ENCODE results near the gene PSKH1. TPM values are rescaled to one million over a fixed set of nuclear protein-coding genes. Genes with fewer than 3 reads are reported as not detected.

PSKH1 gene
- total and polyA plus RNA-seq, 9 of the 15 experiments (the other 6 are each of a cell fraction or from before 2014, with no cell fraction given) = 0.96 to 20.9 (median 9.4) TPM

GRCh38 chr16:67873435-67874370 is 19.4 kb upstream of the PSKH1 start:
- peak; percentile 67 for FAIRE-seq
- H3K36me3 ChIP-seq (ENCODE audit: control insufficient read depth, insufficient read depth, low read length) = peaks cover 79% of the 10 kb centered on the region; the same call in 2 of the 3 replicates
- TSS peak; percentile 55 for BruUV-seq (replicated peaks)
- H4K20me1 ChIP-seq (replicated peaks; ENCODE audit: control insufficient read depth, insufficient read depth, low read length) = peaks cover 14% of the 10 kb centered on the region
- peak; percentile 19 for ATAC-seq
- TF ChIP-seq ZNF140 (CRISPR knock-in tag; IDR thresholded peaks at IDR 0.05) (no peak), PHB2 (IDR thresholded peaks at IDR 0.05; ENCODE audit: low read depth) (no peak), NR2C1 (IDR thresholded peaks at IDR 0.05) (no peak), NR2C1 (tag; IDR thresholded peaks at IDR 0.05) (no peak), CHD4 (IDR thresholded peaks at IDR 0.05; ENCODE audit: insufficient read depth, insufficient replicate concordance, low read depth, low read length, poor library complexity, severe bottlenecking) (no peak), KDM2B (CRISPR knock-in tag; IDR thresholded peaks at IDR 0.05) (no peak), NRF1 (conservative IDR thresholded peaks at IDR 0.05 in 1 of 2, IDR thresholded peaks at IDR 0.05 in 1 of 2) (peak in 1 of 2 experiments; percentile 3; a peak in 1 of 4 replicates), GATA2 (CRISPR knock-in tag; IDR thresholded peaks at IDR 0.05) (no peak), KHSRP (IDR thresholded peaks at IDR 0.05) (no peak), MAX (CRISPR knock-in tag; IDR thresholded peaks at IDR 0.05) (peak; percentile 32; the same call in 1 of the 2 replicates), ETS1 (conservative IDR thresholded peaks at IDR 0.05; ENCODE audit: control insufficient read depth, low read depth, low read length) (peak; percentile 10; the same call in 1 of the 2 replicates), RBM15 (IDR thresholded peaks at IDR 0.05; ENCODE audit: insufficient read depth, low read length) (no peak), ASH1L (IDR thresholded peaks at IDR 0.05; ENCODE audit: borderline replicate concordance, low read depth, partially characterized antibody) (no peak), ZNF57 (CRISPR knock-in tag; IDR thresholded peaks at IDR 0.05) (no peak), HDAC1 (IDR thresholded peaks at IDR 0.05) (peak in 1 of 2 experiments; percentile 11; a peak in 1 of 4 replicates), ZNF316 (IDR thresholded peaks at IDR 0.05) (no peak), RFX1 (IDR thresholded peaks at IDR 0.05) (no peak), SIN3A (IDR thresholded peaks at IDR 0.05; ENCODE audit: borderline replicate concordance in 2 of 2, control insufficient read depth in 1 of 2, low read depth in 2 of 2, low read length in 2 of 2) (0 out of 4 replicates have a peak, but pooled peaks of 1 of the 2 experiments have one; percentile 22), SAFB (IDR thresholded peaks at IDR 0.05; ENCODE audit: borderline replicate concordance, low read depth, low read length) (no peak)
- peaks cover 21% of the 10 kb centered on the region in 2 experiments; a peak in 4 of 5 replicates for H3K4me1 ChIP-seq (replicated peaks in 1 of 2; ENCODE audit: control insufficient read depth in 2 of 2, insufficient read depth in 2 of 2, low read length in 2 of 2)
- peak in 1 of 4 experiments; percentile 34 for DNase-seq (ENCODE audit: extremely low read depth in 1 of 4, low spot score in 3 of 4)
- peak overlapping the region; percentile 83 for H3K27ac ChIP-seq (ENCODE audit: extremely low read depth, low read depth, low read length)
- in situ Hi-C loops (cut with MboI) = no loop called here
- intact Hi-C loops (cut with micrococcal nuclease) = no loop called here
- no peaks in the 10 kb centered on the region for H3K27me3 ChIP-seq (ENCODE audit: control insufficient read depth in 2 of 2, insufficient read depth in 2 of 2, low read length in 2 of 2)
- WGBS (ENCODE audit: insufficient coverage, low coverage, missing lambda C conversion rate) = 4% methylated on average over 21 of the region's 23 CpGs
- H3K9me1 ChIP-seq (ENCODE audit: control insufficient read depth, insufficient read depth, low read length) = no peaks in the 10 kb centered on the region
- peak overlapping the region; percentile 85 for H3K4me3 ChIP-seq
- H3K9me3 ChIP-seq (replicated peaks; ENCODE audit: control insufficient read depth, insufficient read depth, low read depth, low read length) = no peaks in the 10 kb centered on the region
- peak overlapping the region; percentile 87 to 99 for H3K9ac ChIP-seq (ENCODE audit: insufficient read depth in 1 of 2, low read depth in 2 of 2, low read length in 2 of 2)
- CTCF ChIA-PET (ENCODE audit: low intra/inter-chr PET ratio) = no interaction called here
- H3K4me2 ChIP-seq (ENCODE audit: insufficient read depth, low read length) = peak overlapping the region; percentile 89
- POLR2A ChIA-PET = interaction anchor here (0.6 to 2.6 kb wide), 8 partner anchors 8 to 135 kb away, joined by 3 to 15 read pairs (median 4); partner anchors contain the start of gene NRN1L
- peak overlapping the region; percentile 82 for H2AFZ ChIP-seq (ENCODE audit: low read depth, low read length)
- H3K79me2 ChIP-seq (ENCODE audit: control insufficient read depth, insufficient read depth, low read length) = peaks cover 40% of the 10 kb centered on the region
